GM12874 (cell line): ENCODE measurements around the gene MYO16.

Experiments
- CTCF ChIP-seq: IDR thresholded peaks from 2 replicates; pipeline ENCODE4 v1.5.1; 2011; ENCODE audit warnings: low read depth, mild to moderate bottlenecking, control low read depth, low read length, moderate library complexity; ENCODE audit not compliant: insufficient read depth

MYO16 gene

GRCh38 chr13:108828086-108828815 lies 198.8 kb downstream of the MYO16 start:
- TF ChIP-seq CTCF: no peak

DNA sequence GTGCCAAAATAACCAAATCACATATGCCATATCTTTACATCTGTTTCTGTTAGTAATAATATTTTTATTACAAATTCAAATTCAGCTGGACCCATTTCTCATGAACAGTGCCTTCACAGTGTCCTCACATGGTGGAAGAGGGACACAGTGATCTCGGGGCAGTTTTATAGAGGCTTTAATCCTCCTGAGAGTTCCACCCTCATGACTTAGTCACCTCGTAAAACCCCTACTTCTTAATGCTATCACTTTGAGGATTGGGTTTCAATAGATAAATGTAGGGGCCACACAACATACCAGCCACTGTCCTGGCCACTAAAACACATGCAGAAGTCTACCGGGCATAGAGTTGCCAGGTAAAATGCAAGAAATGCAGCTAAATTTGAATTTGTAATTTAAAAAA lies 201.5 kb downstream of the MYO16 start:
- TF ChIP-seq CTCF: no peak

- no peak for TF ChIP-seq CTCF
These were observed 204.1 kb downstream of the MYO16 start for GRCh38 chr13:108833531-108833930.

DNA sequence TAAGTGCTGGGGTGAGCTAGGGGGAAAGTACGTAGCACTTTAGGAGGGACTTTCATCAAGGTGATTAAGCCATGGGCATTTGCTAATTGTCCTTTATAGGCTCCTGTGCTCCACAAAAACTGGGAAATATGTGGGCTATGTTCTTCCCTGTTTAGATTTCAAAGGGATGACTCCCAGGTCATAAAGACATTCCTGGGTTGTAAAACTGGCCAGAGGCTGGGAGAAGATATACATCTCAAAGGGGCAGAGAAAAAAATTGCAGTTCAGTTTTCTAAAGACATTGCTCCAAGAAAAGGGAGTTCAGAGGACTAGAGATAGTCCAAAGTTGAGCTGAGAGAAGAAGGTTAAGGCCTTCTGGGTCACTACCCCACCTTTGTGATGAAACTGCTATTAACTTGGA lies 204.8 kb downstream of the MYO16 start:
- TF ChIP-seq CTCF: no peak

- no peak for TF ChIP-seq CTCF
These were observed 205.7 kb downstream of the MYO16 start for GRCh38 chr13:108835083-108835482.

- TF ChIP-seq CTCF: no peak
These were observed 221.3 kb downstream of the MYO16 start for GRCh38 chr13:108850691-108851090.

DNA sequence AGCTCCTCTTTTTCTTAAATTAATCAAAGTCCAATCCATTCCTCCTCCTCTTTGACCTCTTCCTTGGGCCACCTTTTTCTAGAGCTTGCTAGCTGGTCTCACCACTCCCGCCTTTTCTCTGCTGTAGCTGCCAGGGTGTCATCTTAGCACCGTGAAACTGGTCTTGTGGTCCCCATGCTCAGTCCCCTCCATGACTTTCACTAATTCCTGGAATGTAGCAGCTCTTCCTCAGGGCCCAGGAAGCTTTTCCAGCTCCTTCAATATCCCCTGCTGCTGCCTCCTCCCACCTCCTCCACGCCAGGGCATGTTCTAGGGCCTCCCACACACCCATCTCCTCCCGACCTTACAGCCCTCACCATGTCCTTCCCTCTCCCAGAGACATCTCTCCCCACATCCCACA lies 222.2 kb downstream of the MYO16 start:
- no peak for TF ChIP-seq CTCF
